HG03064 (cell line): Measurements from ENCODE around the gene TRPM2.

Experiments
- ATAC-seq: cut with Tn5 transposase; IDR thresholded peaks from one replicate; pipeline ENCODE4 v1.9.1; 2021; ENCODE audit warnings: low read depth; ENCODE audit not compliant: unreplicated experiment

The TRPM2 gene

DNA sequence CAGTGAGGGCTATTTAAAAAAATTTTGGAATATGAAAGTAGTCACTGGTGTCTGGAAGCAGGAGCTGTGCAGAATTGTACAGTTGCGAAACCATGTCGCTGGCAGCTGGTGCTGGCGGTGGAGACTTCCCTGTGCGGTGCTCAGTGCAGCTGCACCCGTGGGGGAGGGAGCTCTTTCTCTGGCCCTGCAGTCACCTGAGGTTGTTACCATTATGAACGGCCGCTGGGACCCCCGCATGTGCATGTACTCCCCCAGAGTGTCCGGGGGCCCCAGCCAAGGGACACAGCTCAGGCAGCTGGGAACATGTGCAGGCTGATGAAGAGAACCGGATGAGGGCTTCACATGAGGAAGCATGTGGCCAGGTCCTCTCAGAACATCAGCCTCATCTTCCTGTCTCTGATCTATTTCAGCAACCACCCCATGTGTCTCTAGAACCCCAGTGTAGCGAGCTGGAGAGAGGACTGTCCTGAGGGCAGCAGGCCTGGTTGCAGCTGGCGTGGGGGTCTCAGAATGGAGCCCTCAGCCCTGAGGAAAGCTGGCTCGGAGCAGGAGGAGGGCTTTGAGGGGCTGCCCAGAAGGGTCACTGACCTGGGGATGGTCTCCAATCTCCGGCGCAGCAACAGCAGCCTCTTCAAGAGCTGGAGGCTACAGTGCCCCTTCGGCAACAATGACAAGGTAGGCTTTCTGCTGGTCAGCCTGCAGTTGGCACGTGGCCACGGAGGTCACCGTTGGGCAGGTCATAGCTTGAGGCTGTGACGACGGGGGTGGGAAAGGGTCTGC lies at the start of gene TRPM2:
Gene TRPM2, plus strand, starts transcription at position 431 of the 780 bp plus-strand sequence. Its CDS starts 80 bp downstream, at position 511.
- no peak for ATAC-seq

DNA sequence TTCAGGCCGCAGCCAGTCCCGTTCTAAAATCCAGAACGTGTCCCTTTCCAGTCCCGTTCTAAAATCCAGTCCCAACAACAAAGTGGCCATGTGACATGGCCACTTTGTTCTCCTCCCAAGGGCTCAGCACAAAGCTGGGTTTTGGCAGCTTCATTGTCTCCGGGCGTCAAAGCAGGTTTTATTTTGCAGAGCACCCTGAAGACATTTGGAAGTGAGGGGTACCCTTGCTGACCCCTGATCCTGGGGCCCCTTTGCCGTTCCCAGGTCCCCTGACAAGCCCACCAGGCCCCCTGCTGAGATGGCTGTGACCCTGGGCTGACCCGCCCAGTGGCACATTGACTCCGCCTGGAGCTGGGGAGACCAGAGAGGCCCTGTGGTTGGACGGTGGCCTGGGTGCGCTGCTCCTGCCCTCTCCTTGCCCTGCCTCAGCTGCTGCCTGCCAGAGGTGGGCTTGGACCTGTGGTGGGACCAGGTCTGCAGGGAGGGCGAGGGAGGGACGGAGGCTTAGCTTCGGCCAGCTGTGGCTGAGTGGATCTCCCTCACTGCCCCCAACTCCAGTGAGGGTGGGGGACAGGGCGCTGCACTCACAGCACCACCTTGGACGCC lies 49.3 kb upstream of the TRPM2 start:
- no peak for ATAC-seq

DNA sequence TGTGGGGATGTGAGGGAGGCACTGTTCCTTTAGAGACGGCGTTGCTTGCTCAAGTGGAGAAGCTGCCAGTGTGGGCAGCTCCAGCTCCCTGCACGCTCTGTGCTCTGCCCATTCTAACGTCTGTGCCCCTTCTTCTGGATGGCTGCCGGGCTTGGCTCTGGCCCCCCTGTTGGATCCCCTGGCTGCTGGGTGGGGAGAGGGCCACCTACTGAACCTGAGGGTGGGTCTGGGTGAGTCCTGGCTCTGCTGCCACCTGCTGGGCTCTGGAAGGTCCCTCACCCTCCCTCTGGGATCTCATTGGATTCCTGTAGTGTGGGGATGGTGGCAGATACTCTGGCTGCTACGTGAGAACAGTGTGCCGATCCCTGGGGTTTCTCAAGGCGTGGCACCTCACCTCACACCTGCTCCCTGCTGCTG lies 48.5 kb upstream of the TRPM2 start:
- ATAC-seq, result no peak

DNA sequence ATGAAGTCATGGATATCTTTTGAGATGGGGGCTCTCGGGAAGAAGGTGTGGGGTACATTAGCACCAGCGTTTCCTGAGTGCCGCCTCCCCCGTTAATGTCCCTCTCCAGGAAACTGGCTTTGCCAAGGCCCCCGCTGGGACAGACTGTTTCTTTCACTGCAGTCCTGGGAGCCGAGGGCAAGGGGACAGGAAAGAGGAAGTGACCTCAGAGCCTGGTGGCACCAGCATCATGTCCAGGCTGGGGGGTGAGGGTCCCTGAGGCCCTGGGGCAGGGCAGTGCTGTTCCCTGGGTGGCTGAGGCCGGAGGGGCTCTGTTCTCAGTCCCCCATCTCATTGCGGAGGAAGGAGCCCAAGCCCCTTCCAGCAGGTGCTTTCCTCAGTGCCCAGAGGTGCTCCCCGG lies 47.7 kb upstream of the TRPM2 start:
- ATAC-seq, result no peak

DNA sequence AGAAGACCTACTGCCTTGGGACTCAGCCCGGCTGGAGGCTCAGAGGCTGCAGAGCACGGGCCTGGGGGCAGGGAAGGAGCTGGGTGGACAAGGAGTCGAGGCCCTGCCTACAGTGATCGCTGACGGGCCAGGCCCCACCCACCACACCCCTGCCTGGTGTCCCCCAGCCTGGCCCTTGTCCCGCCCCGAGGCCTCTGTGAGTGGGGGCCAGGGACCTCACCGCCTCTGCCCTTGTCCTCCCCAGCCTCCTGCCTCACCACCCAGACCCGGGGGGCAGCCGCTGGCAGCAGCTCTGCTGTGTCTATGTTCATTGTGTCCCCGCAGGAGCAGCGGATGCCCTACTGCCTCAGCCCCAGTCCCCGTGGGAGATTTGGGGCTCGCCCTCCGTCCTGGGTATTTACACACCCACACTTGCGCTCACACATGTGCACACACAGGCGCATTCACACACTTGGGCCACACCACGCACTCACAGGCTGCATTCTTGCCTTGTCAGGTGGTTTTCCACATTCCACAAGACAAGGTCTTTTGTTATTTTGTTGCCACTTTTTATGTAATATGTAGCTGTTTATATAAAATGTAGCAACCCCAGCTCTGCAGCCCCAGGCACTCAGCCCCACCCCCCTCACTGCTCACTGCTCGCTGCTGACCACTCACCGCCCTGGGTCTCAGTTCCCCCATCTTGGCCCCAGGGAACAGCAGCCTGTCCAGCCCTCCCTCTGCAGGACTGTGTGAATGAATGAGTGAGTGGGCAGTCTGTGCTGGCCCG lies 46.3 kb upstream of the TRPM2 start:
- no peak for ATAC-seq

DNA sequence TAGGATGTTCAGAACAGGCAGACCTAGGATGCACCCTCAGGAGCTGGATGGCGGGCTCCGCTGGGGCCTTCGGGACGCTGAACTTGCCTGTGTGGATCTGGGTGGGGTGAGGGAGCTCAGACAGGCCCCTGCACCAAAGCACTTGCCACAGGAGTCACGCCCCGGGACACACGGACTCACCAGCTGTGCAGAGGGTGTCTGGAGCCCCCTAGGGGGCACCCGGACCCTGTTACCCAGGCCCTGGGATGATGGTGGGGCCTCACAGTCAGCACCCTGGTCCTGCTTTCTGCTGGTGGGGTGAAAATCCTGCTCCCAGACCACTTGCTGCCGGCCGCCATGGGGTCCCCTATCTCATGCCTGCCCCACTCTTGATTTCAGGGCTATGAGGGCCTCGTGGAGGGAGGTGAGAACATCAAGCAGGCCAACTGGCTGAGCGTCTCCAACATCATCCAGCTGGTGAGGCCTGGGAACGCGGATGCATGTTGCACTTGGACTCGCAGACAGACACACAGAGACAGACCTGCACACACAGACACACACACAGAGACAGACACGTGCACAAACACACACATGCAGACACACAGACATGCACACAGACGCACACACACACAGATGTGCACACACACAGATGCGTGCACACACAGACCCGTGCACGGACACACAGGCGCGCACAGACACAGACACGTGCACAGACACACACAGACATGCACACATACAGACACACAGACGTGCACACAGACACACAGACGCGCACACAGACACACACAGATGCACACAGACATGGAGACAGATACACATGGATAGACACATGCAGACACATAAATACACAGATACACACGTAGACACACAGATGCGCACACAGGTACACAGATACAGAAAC lies 42.6 kb upstream of the TRPM2 start:
- ATAC-seq, result no peak

DNA sequence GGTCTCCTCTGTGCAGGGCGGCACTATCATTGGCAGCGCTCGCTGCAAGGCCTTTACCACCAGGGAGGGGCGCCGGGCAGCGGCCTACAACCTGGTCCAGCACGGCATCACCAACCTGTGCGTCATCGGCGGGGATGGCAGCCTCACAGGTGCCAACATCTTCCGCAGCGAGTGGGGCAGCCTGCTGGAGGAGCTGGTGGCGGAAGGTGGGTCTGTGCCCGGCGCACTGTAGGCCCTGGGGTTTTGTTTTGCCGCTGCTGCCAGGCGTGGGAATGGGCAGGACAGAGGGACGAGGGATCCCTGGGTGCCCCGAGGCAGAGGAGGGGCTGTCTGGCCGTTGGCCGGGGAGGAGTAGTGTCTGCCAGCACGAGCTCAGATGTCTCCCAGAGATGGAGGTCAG lies 41.3 kb upstream of the TRPM2 start:
- no peak for ATAC-seq

DNA sequence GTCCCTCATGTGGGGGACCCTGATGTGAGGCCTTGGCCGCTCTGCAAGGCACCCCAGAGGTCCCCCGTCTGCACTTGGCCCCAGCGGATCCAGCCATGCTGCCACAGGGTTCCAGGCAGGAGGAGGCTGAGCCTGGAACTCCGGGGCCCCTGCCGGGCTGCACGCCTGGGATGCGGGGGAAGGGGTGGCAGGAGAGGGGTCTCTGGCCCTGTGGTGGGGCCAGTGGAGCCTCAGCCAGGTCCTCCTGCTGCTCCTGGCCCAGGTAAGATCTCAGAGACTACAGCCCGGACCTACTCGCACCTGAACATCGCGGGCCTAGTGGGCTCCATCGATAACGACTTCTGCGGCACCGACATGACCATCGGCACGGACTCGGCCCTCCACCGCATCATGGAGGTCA lies 40.7 kb upstream of the TRPM2 start:
- ATAC-seq, result no peak

DNA sequence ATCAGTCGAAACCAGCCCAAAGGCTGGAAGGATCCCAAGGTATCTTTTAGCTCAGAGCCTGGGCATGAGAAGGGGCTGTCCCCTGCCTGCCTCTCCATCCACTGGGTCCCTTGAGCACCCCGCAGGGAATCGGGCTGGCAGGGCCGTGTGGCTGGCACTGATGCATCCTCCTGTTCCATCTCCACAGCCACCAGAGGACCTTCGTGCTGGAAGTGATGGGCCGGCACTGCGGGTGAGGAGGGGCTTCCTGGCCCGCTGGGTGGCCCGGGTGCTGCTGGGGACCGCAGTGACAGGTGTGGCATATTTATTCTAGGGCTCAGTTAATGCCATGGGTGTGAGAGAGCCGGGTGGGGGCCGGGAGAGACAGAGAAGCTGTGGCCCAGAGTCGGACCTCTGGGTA lies 40.0 kb upstream of the TRPM2 start:
- ATAC-seq, result no peak

DNA sequence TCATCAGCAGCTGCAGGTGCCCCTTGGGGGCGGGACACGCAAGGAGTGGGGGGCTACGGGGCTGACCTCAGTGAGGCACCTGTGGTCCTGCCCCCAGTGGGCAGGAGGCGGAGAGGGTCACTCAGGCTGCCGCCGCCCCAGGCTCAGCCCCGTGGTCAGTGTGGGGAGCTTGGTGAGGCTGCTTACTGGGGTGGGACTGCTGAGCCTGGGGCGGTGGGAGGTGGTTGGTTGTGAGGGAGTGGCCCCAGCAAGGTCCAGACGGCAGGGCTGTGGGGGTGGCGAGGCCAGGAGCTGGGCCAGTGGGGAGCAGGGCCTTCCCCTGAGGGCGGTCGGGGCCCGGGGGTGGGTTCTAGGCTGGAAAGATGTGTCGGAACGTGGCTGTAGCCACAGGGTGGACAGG lies 39.3 kb upstream of the TRPM2 start:
- ATAC-seq, result no peak

DNA sequence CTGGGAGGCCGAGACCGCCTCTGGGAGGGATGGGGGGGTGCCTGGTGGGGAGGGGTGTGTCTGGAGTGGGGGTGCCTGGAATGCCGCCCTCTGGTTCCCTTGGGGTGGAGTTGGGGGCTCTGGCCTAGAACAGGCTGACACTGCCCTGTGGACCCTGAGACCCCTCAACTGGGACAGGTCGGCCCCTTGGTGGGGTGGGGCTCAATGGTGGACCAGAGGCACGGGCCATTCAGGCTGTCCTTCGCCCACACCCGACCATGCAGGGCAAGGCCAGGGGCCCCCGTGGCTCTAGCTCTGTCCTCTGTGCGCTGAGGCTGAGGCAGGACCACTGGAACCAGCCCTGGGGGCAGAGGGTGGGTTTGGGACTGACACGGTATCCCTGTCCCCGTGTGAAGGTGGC lies 38.9 kb upstream of the TRPM2 start:
- no peak for ATAC-seq

DNA sequence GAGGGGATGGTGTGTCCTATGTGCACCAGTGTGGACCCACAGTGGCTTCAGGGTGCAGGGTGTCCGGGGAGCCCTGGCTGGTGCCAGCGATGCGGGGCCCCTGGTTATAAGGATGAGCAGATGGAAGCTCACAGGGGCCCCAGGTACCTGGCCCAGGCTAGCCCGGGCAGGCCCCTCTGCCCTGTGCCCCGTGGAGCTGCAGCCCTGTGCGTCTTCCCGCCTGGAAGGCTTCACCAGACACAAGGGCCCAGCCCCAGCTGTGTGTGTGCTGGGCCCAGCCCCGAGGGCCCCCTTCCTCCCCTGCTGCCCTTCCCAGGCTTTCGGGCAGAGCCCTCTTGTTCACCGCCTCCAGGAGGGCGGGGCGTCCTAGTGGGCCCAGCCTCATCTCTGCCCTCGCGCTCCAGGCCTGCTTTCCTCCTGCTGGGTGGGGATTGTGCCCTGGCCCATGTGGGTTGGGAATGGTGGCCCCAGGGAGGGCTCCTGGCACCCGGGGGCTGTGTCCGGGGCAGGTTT lies 37.7 kb upstream of the TRPM2 start:
- no peak for ATAC-seq

DNA sequence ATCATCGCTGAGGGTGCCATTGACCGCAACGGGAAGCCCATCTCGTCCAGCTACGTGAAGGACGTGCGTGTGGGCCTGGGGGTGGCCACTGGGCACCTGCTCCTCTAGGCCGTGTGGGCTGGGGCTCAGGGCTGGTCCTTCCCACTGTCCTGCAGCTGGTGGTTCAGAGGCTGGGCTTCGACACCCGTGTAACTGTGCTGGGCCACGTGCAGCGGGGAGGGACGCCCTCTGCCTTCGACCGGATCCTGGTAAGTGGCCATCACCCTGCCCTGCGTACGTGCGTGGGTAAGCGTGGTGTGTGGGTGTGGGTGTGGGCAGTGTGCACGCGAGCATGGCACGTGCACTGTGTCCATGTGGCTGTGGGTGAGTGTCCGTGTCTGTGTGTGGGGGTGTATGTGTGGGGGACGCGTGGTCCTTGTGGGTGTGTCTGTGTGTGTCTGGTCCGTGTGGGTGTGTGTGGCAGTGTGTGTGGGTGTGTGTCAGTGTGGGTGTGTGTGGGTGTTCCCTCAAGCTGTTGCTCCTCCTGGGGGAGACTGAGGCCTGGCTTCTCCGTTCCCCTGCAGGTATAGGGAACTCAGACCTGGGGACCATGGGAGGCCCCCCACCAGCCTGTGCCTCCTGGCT lies 37.0 kb upstream of the TRPM2 start:
- ATAC-seq, result no peak

DNA sequence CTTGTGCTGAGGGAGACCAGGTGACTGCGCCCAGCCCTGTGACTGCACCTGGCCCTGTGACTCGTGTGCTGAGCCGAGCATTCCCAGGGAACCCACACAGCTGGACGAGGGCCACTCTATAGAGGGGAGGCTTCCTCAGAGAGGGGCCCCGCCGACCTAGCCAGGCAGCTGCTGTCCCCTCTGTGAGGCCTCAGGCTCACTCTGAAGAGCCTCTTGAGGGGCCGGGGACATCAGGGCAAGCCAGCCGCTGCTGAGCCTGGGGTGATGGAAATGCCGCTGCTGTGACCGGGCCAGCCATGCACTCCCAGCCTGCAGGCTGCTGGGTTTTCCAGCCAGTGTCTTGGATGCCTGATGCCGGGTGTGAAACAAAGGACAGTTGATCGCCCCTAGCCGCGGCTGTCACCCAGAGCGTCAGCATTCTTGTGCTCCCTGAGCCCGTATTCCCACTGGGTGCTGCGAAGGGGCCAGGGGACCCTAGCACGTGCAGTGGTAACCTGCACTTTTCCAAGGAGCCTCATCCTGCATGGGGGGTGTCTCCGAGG lies 36.1 kb upstream of the TRPM2 start:
- no peak for ATAC-seq

DNA sequence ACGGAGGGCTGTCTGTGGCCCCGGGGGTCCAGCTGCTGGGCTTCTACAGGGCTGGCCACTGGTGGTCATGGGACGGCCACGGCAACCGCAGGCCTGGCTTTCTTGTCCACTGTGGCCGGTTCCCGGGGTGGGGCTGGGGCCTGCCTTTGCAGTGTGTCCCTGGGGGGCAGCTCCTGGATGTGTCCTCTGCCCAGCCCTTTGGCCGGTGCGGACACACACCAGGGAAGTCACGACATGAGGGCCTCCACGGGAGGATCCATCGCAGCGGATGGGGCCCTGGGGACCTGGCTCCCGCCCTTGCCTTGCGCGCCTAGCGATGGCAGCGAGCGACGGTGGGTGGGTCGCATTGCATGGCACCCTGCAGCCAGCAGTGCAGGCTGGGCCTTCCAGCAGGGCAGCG lies 35.5 kb upstream of the TRPM2 start:
- no peak for ATAC-seq

DNA sequence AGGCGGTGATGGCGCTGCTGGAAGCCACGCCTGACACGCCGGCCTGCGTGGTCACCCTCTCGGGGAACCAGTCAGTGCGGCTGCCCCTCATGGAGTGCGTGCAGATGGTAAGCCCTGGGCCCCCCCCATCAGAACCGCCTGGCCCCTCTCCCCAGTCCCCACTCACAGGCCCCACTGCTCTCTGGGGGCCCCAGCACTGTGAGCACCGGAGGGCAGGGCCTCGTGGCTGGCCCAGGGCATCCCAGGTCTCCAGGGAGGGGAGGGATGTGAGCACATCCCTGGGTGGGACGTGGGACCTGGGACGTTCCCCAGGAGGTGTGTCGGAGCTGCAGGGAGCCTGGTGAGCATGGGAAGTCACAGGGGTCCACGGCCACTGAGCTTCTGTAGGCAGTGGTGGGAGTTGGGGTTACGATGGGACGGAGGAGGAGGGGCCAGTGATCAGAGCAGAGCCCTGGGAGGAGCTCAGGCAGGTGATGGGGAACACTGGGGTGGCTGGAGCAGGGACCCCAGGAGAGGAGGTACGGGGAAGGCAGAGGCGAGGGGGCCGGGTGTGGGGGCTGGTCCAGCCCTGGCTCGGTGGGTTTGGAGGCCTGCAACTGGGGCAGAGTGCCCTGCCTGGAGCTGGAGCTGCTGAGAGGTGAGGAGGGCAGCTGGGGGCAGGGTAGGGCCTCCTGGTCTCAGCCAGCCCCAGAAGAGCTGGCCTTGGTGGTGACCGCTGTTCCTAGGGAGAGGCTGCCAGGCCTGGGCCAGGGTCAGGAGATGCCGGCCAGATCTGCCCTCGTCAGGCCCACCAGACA lies 34.7 kb upstream of the TRPM2 start:
- ATAC-seq, result no peak

DNA sequence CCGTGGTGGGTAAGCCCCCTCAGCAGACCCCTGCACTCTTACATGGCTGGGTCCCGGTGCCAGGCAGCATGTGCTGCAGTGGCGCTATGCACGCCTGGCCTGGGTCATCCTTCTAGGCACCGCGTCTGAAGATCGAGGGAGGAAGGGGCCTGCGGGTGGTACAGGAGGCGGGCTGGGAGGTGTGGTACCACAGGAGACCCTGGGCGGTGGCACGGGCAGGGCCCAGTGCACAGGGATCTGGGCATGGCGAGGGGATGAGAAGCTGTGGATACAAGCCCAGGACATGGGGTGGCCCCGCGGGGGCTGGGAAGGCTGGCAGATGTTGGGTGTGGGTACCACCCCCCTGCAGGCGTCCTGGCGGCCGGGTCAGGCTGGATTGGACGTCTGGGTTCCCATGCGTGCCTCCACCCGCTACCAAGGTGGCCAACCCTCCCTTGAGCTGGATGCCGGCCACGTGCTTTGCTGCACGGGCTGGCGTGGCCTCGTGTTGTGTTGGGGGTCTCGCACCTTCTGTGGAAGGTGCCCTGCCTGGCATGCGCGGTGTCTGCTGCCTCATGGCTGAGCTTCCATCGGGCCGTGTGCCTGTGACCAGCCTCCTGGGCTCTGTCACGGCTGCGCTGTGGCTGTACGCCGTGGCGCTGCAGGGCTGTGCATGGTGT lies 33.9 kb upstream of the TRPM2 start:
- ATAC-seq, result no peak

DNA sequence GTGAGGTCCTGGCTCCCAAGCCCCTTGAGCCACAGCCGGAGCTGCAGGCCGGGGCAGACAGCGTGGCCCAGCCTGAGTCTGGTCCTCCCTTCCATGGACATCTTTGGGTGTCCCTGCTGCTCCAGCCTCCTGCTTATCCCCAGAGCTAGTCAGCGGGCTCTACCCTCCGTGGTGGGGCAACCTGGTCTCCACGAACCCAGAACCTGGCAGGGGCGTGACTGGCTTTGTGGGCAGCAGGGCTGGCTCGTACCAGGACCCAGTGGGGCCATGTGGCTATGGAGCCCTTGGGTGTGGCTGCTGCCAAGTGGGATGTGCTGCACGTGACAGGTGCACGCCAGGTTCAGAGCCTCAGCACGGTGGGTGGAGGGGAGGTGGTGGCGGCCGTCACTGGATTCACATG lies 32.6 kb upstream of the TRPM2 start:
- no peak for ATAC-seq
